Measurements from ENCODE around the gene OR51T1.

DNA sequence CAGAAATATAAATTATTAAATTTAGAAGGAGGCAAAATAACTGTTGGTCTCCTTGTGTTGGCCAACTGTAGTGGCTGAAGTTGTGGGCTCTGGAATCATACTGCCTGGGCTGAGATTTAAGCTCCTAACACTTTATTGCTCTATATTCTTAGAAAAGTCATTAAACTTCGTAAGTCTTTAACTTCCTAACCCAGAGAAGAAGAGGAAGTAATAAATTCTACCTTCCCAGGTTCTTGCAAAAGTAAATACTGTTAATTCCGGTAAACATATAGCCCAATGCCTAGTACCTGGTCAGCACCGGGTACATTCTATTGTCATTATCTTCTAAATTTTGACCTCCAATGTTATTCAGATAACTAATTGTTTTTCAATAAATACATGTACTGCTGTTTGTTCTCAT lies 4.5 kb downstream of the OR51T1 start:
- TF ChIP-seq CTCF (IDR thresholded peaks at IDR 0.05; ENCODE audit: low read length) (no peak), EZH2phosphoT487 (IDR thresholded peaks at IDR 0.05; ENCODE audit: low read length) (no peak), EZH2 (optimal IDR thresholded peaks at IDR 0.05; ENCODE audit: low read depth, low read length) (no peak)

All from MM.1S (cell line).